ENCODE measurements around the gene PWP1. TPM values are rescaled to one million over a fixed set of nuclear protein-coding genes. Genes with fewer than 3 reads are reported as not detected.

PWP1 gene
- total RNA-seq, 1 donor from 2014 or later = 57.3 TPM

GRCh38 chr12:107655281-107656065 is 30.1 kb upstream of the PWP1 start:
- peaks cover under 1% of the 10 kb centered on the region for H3K27me3 ChIP-seq
- intact Hi-C loops (cut with DNase I) = no loop called here
- no peak for DNase-seq (ENCODE audit: low spot score in 2 of 2)
- H3K27ac ChIP-seq = no peak overlapping the region
- no peaks in the 10 kb centered on the region for H3K4me1 ChIP-seq
- no peak overlapping the region for H3K4me3 ChIP-seq
- H3K9me3 ChIP-seq = no peaks in the 10 kb centered on the region
- no peak for TF ChIP-seq CTCF (IDR thresholded peaks at IDR 0.05)
- H3K36me3 ChIP-seq = no peaks in the 10 kb centered on the region

- intact Hi-C loops (cut with DNase I) = no loop called here
- Histone ChIP-seq H3K9me3 (no peaks in the 10 kb centered on the region), H3K4me3 (no peak overlapping the region), H3K27ac (no peak overlapping the region), H3K4me1 (no peaks in the 10 kb centered on the region), H3K27me3 (peaks cover 7% of the 10 kb centered on the region), H3K36me3 (no peaks in the 10 kb centered on the region)
- DNase-seq (ENCODE audit: low spot score in 2 of 2) = no peak
- TF ChIP-seq CTCF (IDR thresholded peaks at IDR 0.05) = no peak
Measured at GRCh38 chr12:107656302-107656701, 29.3 kb upstream of the PWP1 start.

GRCh38 chr12:107657133-107657532 is 28.5 kb upstream of the PWP1 start:
- intact Hi-C loops (cut with DNase I) = no loop called here
- Histone ChIP-seq H3K27me3 (peaks cover 7% of the 10 kb centered on the region), H3K9me3 (no peaks in the 10 kb centered on the region), H3K4me1 (no peaks in the 10 kb centered on the region), H3K36me3 (no peaks in the 10 kb centered on the region), H3K27ac (no peak overlapping the region), H3K4me3 (no peak overlapping the region)
- no peak for TF ChIP-seq CTCF (IDR thresholded peaks at IDR 0.05)
- DNase-seq (ENCODE audit: low spot score in 2 of 2) = no peak

GRCh38 chr12:107657621-107658020 is 28.0 kb upstream of the PWP1 start:
- intact Hi-C loops (cut with DNase I) = no loop called here
- Histone ChIP-seq H3K36me3 (no peaks in the 10 kb centered on the region), H3K4me3 (no peak overlapping the region), H3K27me3 (peaks cover 7% of the 10 kb centered on the region), H3K4me1 (no peaks in the 10 kb centered on the region), H3K9me3 (no peaks in the 10 kb centered on the region), H3K27ac (no peak overlapping the region)
- no peak for TF ChIP-seq CTCF (IDR thresholded peaks at IDR 0.05)
- no peak for DNase-seq (ENCODE audit: low spot score in 2 of 2)

- no peaks in the 10 kb centered on the region for H3K36me3 ChIP-seq
- DNase-seq (ENCODE audit: low spot score in 2 of 2) = no peak
- no peak overlapping the region for H3K4me3 ChIP-seq
- intact Hi-C loops (cut with DNase I) = no loop called here
- H3K9me3 ChIP-seq = no peaks in the 10 kb centered on the region
- no peak overlapping the region for H3K27ac ChIP-seq
- peaks cover 7% of the 10 kb centered on the region for H3K27me3 ChIP-seq
- no peak for TF ChIP-seq CTCF (IDR thresholded peaks at IDR 0.05)
- no peaks in the 10 kb centered on the region for H3K4me1 ChIP-seq
Measured at GRCh38 chr12:107660235-107660634, 25.4 kb upstream of the PWP1 start.
